ENCODE measurements around the gene ATE1.
"Not testable (repeated sequence)": the region's sequence is repeated elsewhere in the genome, so short reads cannot be mapped to it uniquely, and the experiment has no call there.

Gene ATE1

DNA sequence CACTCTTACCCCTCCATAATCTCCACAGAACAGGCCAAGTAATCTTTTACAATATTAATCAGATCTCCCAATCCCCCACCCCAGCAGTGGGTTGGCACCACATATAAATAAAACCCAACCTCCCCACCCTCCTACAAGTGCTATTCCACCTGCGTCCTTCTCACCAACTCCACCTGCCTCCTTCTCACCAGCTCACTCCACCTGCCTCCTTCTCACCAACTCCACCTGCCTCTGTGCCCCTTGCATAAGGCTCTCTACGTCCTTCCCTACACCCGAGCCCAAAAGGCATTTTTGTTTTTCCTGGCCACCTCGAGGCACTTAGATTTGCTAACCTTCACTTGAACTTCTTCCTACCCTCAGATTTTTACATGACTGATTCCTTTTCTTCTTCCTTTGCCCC, 89.7 kb downstream of the ATE1 start:
- Histone ChIP-seq H3K4me1 (ENCODE audit: control insufficient read depth, insufficient read depth, low read length, poor library complexity, severe bottlenecking) (no peaks in the 10 kb centered on the region), H3K36me3 (ENCODE audit: control insufficient read depth, insufficient read depth, low read length) (peaks cover 12% of the 10 kb centered on the region), H3K4me3 (ENCODE audit: insufficient read depth, low read depth, low read length, poor library complexity, severe bottlenecking) (no peak overlapping the region), H3K27me3 (replicated peaks; ENCODE audit: control insufficient read depth, insufficient read depth, low read length, poor library complexity, severe bottlenecking) (no peaks in the 10 kb centered on the region), H3K9me3 (ENCODE audit: control insufficient read depth, low read length) (no peaks in the 10 kb centered on the region), H3K27ac (ENCODE audit: insufficient read depth, low read length, poor library complexity, severe bottlenecking) (no peak overlapping the region)
- DNase-seq: no peak

DNA sequence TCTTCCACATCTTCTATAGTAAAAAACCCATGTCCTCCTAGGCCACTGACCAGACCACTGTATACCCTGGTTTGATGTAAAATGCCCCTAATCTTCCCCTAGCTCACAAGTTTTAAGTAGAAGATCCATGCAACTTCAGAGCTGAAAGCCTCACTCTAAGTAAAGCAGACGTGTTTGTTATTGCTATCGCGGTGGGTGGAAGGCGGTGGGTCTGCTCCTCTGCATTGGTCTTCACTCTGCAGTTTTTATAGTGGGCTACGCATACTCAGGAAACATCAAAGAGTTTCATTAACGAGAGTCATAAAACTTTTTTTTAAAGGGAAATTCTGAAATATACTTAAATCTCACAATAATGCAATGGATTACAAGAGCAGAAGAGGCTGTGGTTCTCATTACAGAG, 91.7 kb downstream of the ATE1 start:
- no peak for DNase-seq
- Histone ChIP-seq H3K4me1 (ENCODE audit: control insufficient read depth, insufficient read depth, low read length, poor library complexity, severe bottlenecking) (no peaks in the 10 kb centered on the region), H3K9me3 (ENCODE audit: control insufficient read depth, low read length) (no peaks in the 10 kb centered on the region), H3K4me3 (ENCODE audit: insufficient read depth, low read depth, low read length, poor library complexity, severe bottlenecking) (no peak overlapping the region), H3K27ac (ENCODE audit: insufficient read depth, low read length, poor library complexity, severe bottlenecking) (no peak overlapping the region), H3K36me3 (ENCODE audit: control insufficient read depth, insufficient read depth, low read length) (peaks cover 12% of the 10 kb centered on the region), H3K27me3 (replicated peaks; ENCODE audit: control insufficient read depth, insufficient read depth, low read length, poor library complexity, severe bottlenecking) (no peaks in the 10 kb centered on the region)

DNA sequence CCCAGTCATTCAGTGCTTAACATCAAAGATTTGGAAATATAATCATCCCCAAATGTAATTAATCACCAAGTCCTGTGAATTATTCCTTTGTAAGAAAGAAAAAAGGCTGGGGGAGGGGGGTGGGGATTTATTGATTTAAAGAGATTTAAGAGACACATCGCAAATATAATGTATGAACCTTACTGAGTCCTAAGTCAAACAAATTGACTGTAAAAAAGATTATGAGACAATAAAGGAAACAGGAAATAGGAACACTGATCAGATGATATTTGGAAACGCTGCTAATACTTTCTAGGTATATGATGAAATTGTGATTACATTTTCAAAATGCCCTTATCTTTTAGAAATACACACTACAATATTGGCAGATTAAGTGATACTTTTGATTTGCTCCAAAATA, 92.5 kb downstream of the ATE1 start:
- no peaks in the 10 kb centered on the region for H3K27me3 ChIP-seq (replicated peaks; ENCODE audit: control insufficient read depth, insufficient read depth, low read length, poor library complexity, severe bottlenecking)
- H3K27ac ChIP-seq (ENCODE audit: insufficient read depth, low read length, poor library complexity, severe bottlenecking): no peak overlapping the region
- H3K9me3 ChIP-seq (ENCODE audit: control insufficient read depth, low read length): no peaks in the 10 kb centered on the region
- H3K4me1 ChIP-seq (ENCODE audit: control insufficient read depth, insufficient read depth, low read length, poor library complexity, severe bottlenecking): no peaks in the 10 kb centered on the region
- H3K4me3 ChIP-seq (ENCODE audit: insufficient read depth, low read depth, low read length, poor library complexity, severe bottlenecking): no peak overlapping the region
- peaks cover 12% of the 10 kb centered on the region for H3K36me3 ChIP-seq (ENCODE audit: control insufficient read depth, insufficient read depth, low read length)
- DNase-seq: no peak

DNA sequence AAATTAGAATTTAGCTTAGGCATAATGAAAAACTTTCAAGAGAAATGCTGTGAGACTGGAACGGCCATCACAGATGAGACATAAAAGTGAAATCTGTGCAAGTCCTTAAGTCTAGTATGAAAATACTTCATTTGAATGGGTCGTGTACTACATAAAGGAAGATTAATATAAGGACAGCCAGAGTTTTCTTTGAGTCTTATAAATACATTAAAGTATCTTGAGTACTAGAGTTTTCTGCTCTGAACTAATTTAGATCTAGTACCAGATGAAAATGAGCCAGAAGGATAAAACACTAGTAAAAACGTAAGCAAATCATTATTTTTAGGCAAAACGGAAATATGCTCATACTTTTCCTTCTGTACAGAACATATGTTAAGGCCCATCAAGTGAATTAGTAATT, 93.1 kb downstream of the ATE1 start:
- Histone ChIP-seq H3K36me3 (ENCODE audit: control insufficient read depth, insufficient read depth, low read length) (peaks cover 12% of the 10 kb centered on the region), H3K4me1 (ENCODE audit: control insufficient read depth, insufficient read depth, low read length, poor library complexity, severe bottlenecking) (no peaks in the 10 kb centered on the region), H3K4me3 (ENCODE audit: insufficient read depth, low read depth, low read length, poor library complexity, severe bottlenecking) (no peak overlapping the region), H3K27me3 (replicated peaks; ENCODE audit: control insufficient read depth, insufficient read depth, low read length, poor library complexity, severe bottlenecking) (no peaks in the 10 kb centered on the region), H3K9me3 (ENCODE audit: control insufficient read depth, low read length) (no peaks in the 10 kb centered on the region), H3K27ac (ENCODE audit: insufficient read depth, low read length, poor library complexity, severe bottlenecking) (no peak overlapping the region)
- no peak for DNase-seq

DNA sequence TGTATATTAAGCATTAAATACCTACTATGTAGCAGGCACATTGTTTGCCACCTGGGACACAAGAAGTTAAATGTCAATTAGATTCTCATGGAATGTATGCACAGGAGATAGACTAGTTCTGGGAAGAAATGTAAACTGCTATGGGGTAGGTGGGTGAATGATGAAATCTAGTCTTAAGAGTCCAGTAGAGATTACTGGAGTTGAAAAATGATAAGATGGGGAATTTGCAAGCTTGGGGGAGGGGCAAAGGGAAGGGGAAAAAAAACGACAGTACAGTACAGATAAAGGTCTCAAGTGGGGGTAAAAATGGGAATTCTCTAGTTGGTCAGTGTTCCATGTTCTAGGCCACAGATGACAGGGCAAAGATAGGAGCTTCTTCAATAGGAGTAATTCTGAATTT, 94.4 kb downstream of the ATE1 start:
- H3K36me3 ChIP-seq (ENCODE audit: control insufficient read depth, insufficient read depth, low read length): peaks cover 12% of the 10 kb centered on the region
- no peaks in the 10 kb centered on the region for H3K27me3 ChIP-seq (replicated peaks; ENCODE audit: control insufficient read depth, insufficient read depth, low read length, poor library complexity, severe bottlenecking)
- DNase-seq: no peak
- H3K4me1 ChIP-seq (ENCODE audit: control insufficient read depth, insufficient read depth, low read length, poor library complexity, severe bottlenecking): no peaks in the 10 kb centered on the region
- no peak overlapping the region for H3K4me3 ChIP-seq (ENCODE audit: insufficient read depth, low read depth, low read length, poor library complexity, severe bottlenecking)
- no peak overlapping the region for H3K27ac ChIP-seq (ENCODE audit: insufficient read depth, low read length, poor library complexity, severe bottlenecking)
- no peaks in the 10 kb centered on the region for H3K9me3 ChIP-seq (ENCODE audit: control insufficient read depth, low read length)

DNA sequence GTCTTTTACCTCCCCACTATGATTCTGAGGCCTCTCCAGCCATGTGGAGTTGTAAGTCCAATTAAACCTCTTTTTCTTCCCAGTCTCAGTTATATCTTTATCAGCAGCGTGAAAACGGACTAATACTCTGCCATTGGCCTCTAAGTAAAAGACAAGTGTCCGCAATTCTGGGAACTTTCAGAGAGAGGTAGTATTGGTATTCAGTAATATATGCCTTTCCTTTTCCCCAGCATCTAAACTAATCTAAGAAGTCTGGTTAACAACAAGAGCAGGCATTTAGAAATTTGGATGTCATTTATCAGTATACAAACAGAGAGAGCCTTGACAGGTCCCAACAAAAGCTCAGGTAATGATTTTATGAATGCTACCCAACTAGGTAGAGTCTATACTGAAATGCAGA, 95.2 kb downstream of the ATE1 start:
- Histone ChIP-seq H3K9me3 (ENCODE audit: control insufficient read depth, low read length) (no peaks in the 10 kb centered on the region), H3K36me3 (ENCODE audit: control insufficient read depth, insufficient read depth, low read length) (peaks cover 12% of the 10 kb centered on the region)

DNA sequence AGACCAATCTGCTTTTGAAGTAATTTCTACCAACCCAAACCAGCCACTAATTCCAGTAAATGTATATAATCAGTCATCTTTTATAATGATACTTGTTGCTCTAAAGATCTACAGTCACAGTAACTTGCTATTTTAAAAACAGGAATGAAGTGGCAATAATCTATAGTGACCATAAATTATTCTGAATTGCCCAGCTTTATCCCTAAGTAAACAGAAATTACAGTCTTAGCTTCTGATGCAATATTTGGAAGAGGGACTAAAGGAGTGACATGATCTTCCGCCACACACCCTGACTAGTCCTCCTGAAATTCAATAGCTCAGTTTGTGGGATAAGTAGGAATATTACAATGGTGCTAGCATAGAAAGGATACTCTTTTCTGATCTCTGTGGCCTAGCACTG, 96.1 kb downstream of the ATE1 start:
- Histone ChIP-seq H3K4me1 (ENCODE audit: control insufficient read depth, insufficient read depth, low read length, poor library complexity, severe bottlenecking) (no peaks in the 10 kb centered on the region), H3K27ac (ENCODE audit: insufficient read depth, low read length, poor library complexity, severe bottlenecking) (no peak overlapping the region), H3K9me3 (ENCODE audit: control insufficient read depth, low read length) (no peaks in the 10 kb centered on the region), H3K27me3 (replicated peaks; ENCODE audit: control insufficient read depth, insufficient read depth, low read length, poor library complexity, severe bottlenecking) (no peaks in the 10 kb centered on the region), H3K36me3 (ENCODE audit: control insufficient read depth, insufficient read depth, low read length) (peaks cover 12% of the 10 kb centered on the region), H3K4me3 (ENCODE audit: insufficient read depth, low read depth, low read length, poor library complexity, severe bottlenecking) (no peak overlapping the region)
- DNase-seq: no peak

More for the DNA sequence above, 95.2 kb downstream of the ATE1 start:
- Histone ChIP-seq H3K4me3 (ENCODE audit: insufficient read depth, low read depth, low read length, poor library complexity, severe bottlenecking) (no peak overlapping the region), H3K27me3 (replicated peaks; ENCODE audit: control insufficient read depth, insufficient read depth, low read length, poor library complexity, severe bottlenecking) (no peaks in the 10 kb centered on the region), H3K4me1 (ENCODE audit: control insufficient read depth, insufficient read depth, low read length, poor library complexity, severe bottlenecking) (no peaks in the 10 kb centered on the region), H3K27ac (ENCODE audit: insufficient read depth, low read length, poor library complexity, severe bottlenecking) (no peak overlapping the region)
- no peak for DNase-seq

DNA sequence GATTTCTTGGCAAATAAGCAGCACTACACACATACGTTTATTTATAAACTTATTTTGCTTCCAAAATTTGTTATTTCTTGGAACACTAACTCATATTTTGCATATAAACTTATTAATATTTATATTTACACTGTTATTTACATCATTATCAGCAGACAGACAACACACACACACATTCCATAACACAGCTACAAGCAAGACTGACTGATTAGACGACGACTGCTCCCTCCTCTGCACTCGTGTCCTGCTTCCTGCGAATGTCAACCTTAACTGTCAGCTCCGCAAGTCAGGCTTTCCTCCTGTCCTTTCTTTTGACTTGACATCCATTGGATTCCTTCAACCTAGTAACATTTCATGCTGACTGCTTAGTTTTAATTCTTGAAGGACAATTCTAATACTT, 96.6 kb downstream of the ATE1 start:
- peaks cover 11% of the 10 kb centered on the region for H3K36me3 ChIP-seq (ENCODE audit: control insufficient read depth, insufficient read depth, low read length)
- H3K27ac ChIP-seq (ENCODE audit: insufficient read depth, low read length, poor library complexity, severe bottlenecking): no peak overlapping the region
- H3K4me3 ChIP-seq (ENCODE audit: insufficient read depth, low read depth, low read length, poor library complexity, severe bottlenecking): no peak overlapping the region
- H3K27me3 ChIP-seq (replicated peaks; ENCODE audit: control insufficient read depth, insufficient read depth, low read length, poor library complexity, severe bottlenecking): no peaks in the 10 kb centered on the region
- DNase-seq: no peak
- H3K9me3 ChIP-seq (ENCODE audit: control insufficient read depth, low read length): no peaks in the 10 kb centered on the region
- H3K4me1 ChIP-seq (ENCODE audit: control insufficient read depth, insufficient read depth, low read length, poor library complexity, severe bottlenecking): no peaks in the 10 kb centered on the region

DNA sequence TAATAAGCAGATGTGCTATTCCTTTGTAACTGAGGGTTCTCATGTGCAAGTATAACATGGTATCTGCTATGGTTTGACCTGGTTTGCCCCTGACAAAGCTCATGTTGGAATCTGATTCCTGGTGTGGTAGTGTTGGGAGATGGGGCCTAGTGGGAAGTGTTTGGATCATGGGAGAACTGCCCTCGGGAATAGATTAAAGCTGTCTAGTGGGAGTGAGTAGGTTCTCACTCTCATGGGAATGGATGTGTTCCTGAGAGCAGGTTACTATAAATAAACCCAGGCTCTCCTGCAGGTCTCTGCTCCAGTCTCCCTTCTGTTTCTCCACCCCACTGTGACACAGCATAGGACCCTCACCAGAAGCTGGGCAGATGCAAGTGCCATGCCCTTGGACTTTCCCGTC, 97.7 kb downstream of the ATE1 start:
- H3K4me1 ChIP-seq (ENCODE audit: control insufficient read depth, insufficient read depth, low read length, poor library complexity, severe bottlenecking): no peaks in the 10 kb centered on the region
- H3K9me3 ChIP-seq (ENCODE audit: control insufficient read depth, low read length): no peaks in the 10 kb centered on the region
- peaks cover under 1% of the 10 kb centered on the region for H3K36me3 ChIP-seq (ENCODE audit: control insufficient read depth, insufficient read depth, low read length)
- H3K27me3 ChIP-seq (replicated peaks; ENCODE audit: control insufficient read depth, insufficient read depth, low read length, poor library complexity, severe bottlenecking): no peaks in the 10 kb centered on the region
- H3K27ac ChIP-seq (ENCODE audit: insufficient read depth, low read length, poor library complexity, severe bottlenecking): no peak overlapping the region
- DNase-seq: no peak
- H3K4me3 ChIP-seq (ENCODE audit: insufficient read depth, low read depth, low read length, poor library complexity, severe bottlenecking): no peak overlapping the region

DNA sequence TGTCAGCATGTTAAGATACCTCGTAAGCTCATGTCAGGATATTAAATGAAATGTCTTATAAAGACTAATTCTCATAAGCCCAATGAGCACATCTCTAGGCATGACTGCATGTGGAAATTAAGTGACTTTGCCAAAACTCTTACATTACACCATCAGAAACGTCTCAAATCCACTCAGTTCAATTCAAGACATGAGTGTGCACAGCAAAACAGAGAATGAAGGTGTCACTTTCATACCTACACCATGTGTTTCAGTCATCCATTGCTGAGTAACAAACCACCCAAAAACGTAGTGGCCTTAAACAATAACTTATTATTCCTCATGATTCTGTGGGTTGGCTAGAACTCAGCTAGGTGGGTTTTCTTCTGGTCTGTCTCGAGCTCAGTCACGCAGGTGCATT, 99.8 kb downstream of the ATE1 start:
- H3K9me3 ChIP-seq (ENCODE audit: control insufficient read depth, low read length): no peaks in the 10 kb centered on the region
- no peaks in the 10 kb centered on the region for H3K36me3 ChIP-seq (ENCODE audit: control insufficient read depth, insufficient read depth, low read length)
- H3K4me3 ChIP-seq (ENCODE audit: insufficient read depth, low read depth, low read length, poor library complexity, severe bottlenecking): no peak overlapping the region
- DNase-seq: no peak
- no peak overlapping the region for H3K27ac ChIP-seq (ENCODE audit: insufficient read depth, low read length, poor library complexity, severe bottlenecking)
- no peaks in the 10 kb centered on the region for H3K4me1 ChIP-seq (ENCODE audit: control insufficient read depth, insufficient read depth, low read length, poor library complexity, severe bottlenecking)
- no peaks in the 10 kb centered on the region for H3K27me3 ChIP-seq (replicated peaks; ENCODE audit: control insufficient read depth, insufficient read depth, low read length, poor library complexity, severe bottlenecking)

DNA sequence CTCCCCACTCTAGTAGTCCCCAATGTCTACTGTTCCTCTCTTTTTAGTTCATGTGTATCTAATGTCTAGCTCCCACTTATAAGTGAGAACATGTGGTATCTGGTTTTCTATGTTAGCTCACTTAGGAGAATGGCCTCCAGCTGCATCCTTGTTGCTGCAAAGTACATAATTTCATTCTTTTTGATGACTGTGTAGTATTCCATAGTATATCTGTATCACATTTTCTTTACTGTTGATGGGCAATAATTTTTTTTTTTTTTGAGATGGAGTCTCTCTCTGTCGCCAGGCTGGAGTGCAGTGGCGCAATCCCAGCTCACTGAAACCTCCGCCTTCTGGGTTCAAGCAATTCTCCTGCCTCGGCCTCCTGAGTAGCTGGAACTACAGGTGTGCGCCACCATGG, 101.1 kb downstream of the ATE1 start:
- not testable (repeated sequence) for H3K36me3 ChIP-seq (ENCODE audit: control insufficient read depth, insufficient read depth, low read length); H3K4me3 ChIP-seq (ENCODE audit: insufficient read depth, low read depth, low read length, poor library complexity, severe bottlenecking); H3K27me3 ChIP-seq (replicated peaks; ENCODE audit: control insufficient read depth, insufficient read depth, low read length, poor library complexity, severe bottlenecking); H3K4me1 ChIP-seq (ENCODE audit: control insufficient read depth, insufficient read depth, low read length, poor library complexity, severe bottlenecking); H3K9me3 ChIP-seq (ENCODE audit: control insufficient read depth, low read length); H3K27ac ChIP-seq (ENCODE audit: insufficient read depth, low read length, poor library complexity, severe bottlenecking); DNase-seq
